NK-92 (cell line): ENCODE measurements around the gene PSME3.
"Not testable (repeated sequence)": the region's sequence is repeated elsewhere in the genome, so short reads cannot be mapped to it uniquely, and the experiment has no call there.

Experiments used
- DNase-seq: peaks from one replicate; lab custom pipeline; 2025; ENCODE audit not compliant: unreplicated experiment; lab: John Stamatoyannopoulos, UW

Gene PSME3

GRCh38 chr17:42873932-42874695, 40.9 kb downstream of the PSME3 start:
- DNase-seq: not testable (repeated sequence)

GRCh38 chr17:42877037-42877436, 43.8 kb downstream of the PSME3 start:
- no peak for DNase-seq

- DNase-seq: no peak
Measured at GRCh38 chr17:42878123-42878880, 45.1 kb downstream of the PSME3 start.

- no peak for DNase-seq
Measured at GRCh38 chr17:42878924-42879595, 45.9 kb downstream of the PSME3 start.

GRCh38 chr17:42879596-42879985, 46.4 kb downstream of the PSME3 start:
- no peak for DNase-seq

- no peak for DNase-seq
Measured at GRCh38 chr17:42880776-42881310, 47.6 kb downstream of the PSME3 start.

GRCh38 chr17:42881706-42882105, 48.5 kb downstream of the PSME3 start:
- not testable (repeated sequence) for DNase-seq

GRCh38 chr17:42882166-42882565, 49.0 kb downstream of the PSME3 start:
- no peak for DNase-seq

- no peak for DNase-seq
Measured at GRCh38 chr17:42883802-42884558, 50.8 kb downstream of the PSME3 start.

GRCh38 chr17:42885806-42886205, 52.6 kb downstream of the PSME3 start:
- not testable (repeated sequence) for DNase-seq

- no peak for DNase-seq
Measured at GRCh38 chr17:42886283-42887176, 53.3 kb downstream of the PSME3 start.

GRCh38 chr17:42889809-42890208, 56.6 kb downstream of the PSME3 start:
- no peak for DNase-seq

GRCh38 chr17:42891539-42892152, 58.4 kb downstream of the PSME3 start:
- DNase-seq: no peak

GRCh38 chr17:42893359-42893758, 60.2 kb downstream of the PSME3 start:
- no peak for DNase-seq
